Measurements from ENCODE around the gene C22orf31.

Gene C22orf31

GRCh38 chr22:29029202-29030000, 32.2 kb downstream of the C22orf31 start:
- DNase-seq (ENCODE audit: low read depth in 2 of 2): no peak

DNA sequence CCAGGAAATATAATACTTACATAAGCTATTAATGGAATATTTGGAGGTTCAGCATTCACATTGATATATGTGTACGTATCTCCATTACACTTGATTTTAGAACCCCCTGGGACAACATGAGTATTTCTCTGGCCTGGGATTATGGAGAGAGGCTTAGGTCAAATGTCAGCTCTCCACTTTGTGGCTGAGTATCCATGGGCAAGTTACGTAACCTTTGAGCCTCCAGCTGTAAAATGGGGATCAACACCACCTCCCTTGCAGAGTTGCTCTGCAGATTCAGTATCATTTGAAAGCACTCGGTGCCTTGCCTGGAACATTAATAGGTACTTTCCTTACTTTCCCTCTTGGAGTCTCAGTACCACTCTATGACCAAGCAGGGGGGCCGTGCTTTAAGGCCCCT, 33.2 kb downstream of the C22orf31 start:
- no peak for DNase-seq (ENCODE audit: low read depth in 2 of 2)

DNA sequence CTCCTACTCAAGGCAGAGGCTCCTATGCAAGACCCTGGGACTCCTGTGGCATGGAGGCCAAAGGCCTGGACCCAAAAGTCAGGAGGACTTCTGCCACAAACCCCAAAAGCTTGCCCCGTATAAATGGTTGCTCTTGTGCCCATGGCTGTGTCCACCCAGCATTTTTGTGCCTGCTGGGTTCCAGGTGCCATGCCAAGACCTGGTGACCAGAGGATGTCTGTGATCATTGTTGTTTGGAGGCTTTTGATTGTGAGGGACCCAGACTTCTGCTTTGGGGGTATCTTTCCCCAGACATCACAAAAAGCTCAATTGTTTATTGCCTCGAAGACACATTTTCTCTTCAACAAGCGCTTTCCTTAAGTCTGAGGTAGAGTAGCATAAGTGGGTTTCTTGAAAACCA, 35.1 kb downstream of the C22orf31 start:
- no peak for DNase-seq (ENCODE audit: low read depth in 2 of 2)

GRCh38 chr22:29023172-29023796, 38.3 kb downstream of the C22orf31 start:
- no peak for DNase-seq (ENCODE audit: low read depth in 2 of 2)

GRCh38 chr22:29022101-29022817, 39.4 kb downstream of the C22orf31 start:
- DNase-seq (ENCODE audit: low read depth in 2 of 2): no peak

DNA sequence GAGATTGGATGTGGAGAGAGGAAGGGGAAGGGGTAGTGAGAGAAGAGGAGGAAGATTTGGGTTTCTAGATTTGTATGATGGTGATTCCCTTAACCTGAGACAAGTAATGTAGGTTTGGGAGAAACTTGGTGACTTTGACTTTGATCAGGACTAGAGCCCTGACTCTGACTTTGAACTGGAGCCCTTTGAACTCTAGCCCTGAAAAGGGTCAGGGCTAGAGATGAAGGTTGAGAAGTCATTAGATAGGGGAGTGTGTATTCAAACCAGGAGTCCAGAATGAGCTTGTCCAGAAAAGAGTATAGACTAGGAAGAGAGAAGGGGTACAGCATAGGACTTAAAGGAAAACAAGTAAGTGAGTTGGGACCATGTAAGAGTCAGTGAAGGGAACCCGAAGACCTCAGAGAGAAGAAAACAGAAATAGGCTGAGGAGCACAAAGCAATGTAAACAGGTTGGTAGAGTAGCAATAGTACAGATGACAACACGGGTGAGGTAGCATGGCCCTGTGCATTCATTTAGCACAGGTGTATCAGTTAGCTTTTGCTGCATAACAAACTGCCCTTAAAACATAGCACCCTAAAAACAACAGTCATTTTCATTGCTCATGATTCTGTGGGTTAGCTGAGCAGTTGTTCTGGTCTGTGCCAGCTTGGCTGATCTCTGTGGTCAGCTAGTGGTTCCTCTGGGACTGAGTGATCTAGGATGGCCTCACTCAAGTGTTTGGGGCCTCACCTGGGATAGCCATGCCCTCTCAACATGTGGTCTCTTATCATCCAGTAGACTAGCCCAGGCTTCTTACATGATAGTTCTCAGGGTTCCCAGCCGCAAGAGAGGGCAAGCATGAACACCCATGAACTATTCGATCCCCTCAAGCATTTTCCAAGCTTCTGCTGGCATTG, 43.1 kb downstream of the C22orf31 start:
- no peak for DNase-seq (ENCODE audit: low read depth in 2 of 2)

DNA sequence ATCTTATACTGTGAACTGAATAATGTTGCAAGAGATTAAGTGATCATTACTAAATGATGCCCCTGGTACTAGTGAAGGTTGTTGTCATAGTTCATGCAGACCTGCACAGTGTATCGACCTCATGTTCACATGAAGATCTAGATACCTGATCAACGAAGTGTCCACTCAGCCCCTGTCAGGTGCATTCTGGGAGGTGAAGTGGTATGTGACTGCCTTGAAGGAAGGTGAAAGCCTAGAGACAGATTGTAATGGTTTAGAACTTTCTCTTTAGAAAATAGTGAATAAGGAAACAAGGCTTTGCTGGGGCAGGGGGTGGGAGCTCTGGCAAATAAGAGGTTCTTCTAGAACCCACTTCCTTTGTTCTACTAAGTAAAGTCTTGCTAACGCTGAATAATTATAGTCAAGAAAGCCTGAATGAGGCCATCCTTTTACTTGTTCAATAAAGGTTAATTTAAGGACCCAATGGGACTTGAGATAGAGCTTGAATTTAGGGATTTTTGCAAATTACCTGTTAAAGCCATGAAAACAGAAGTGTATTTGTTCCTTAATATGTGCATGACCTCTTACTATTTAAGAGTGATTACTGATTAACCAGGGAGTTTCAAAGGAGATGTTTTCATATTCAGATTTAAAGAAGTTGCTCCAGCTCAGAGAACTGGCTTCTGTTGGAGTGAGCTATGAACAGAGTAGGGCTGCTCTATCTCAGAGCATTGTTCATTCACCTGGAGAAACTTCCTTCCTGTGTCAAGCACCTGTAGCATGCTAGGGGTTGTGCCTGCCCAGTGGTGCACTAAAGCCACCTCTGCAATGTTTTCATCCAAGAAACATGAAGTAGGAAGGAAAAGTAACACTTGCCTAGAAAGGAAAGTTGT, 45.3 kb downstream of the C22orf31 start:
- no peak for DNase-seq (ENCODE audit: low read depth in 2 of 2)

DNA sequence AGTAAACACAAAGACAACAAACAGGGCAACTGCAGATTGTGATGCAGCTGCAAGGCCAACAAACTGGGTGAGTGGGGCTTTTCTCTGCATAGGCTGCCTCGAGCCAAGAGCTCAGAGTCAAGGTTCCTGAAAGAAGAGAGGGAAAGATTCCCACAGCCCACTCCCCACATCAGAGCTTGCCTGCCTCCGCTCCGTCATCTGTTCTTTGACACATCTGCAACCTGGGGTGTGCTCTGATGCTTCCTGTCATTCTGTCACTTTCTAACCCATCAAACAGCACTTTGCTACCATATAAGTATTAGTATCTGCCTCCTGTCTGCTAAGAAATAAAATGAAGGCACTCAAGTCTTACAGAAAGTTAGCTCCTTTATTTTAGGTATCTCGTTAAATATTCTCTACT, 46.9 kb downstream of the C22orf31 start:
- DNase-seq (ENCODE audit: low read depth in 2 of 2): no peak

DNA sequence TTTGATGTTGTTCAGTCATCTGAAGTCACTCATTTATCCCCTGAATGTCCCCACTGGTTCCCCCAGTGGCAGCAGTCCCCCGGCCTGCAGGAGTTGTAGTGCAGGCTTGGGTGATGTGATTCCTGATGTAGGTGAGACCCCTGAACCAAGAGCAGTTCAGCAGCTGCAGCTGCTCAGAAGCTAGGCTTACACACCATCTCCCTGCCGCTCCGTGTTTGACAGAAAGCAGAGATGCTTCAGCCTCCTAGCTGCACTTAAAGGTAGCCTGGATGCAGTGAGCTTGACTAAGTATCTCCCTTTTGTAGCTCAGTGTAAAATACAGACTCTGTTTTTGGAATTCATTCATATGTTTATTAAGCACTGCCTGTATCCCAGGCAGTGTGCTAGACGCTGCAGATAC, 47.3 kb downstream of the C22orf31 start:
- no peak for DNase-seq (ENCODE audit: low read depth in 2 of 2)

GRCh38 chr22:29012952-29013351, 48.7 kb downstream of the C22orf31 start:
- DNase-seq (ENCODE audit: low read depth in 2 of 2): no peak

DNA sequence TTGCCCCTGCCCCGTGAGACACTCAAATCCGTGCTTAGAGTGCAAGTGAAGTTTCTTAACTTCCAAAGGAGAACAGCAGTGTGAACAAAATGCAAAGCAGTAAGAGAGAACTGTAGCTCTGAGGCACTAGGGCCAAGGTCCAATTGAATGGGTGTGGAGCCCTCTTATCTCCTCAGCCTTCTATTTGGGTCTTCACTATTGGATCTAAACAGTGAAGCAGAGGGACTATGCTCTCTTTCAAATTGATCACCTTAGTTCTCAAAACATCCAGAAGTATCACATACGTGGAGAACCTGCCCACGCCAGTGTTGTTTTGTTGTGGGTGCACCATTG, 49.6 kb downstream of the C22orf31 start:
- no peak for DNase-seq (ENCODE audit: low read depth in 2 of 2)

GRCh38 chr22:29011240-29012100, 50.2 kb downstream of the C22orf31 start:
- DNase-seq (ENCODE audit: low read depth in 2 of 2): no peak

- DNase-seq (ENCODE audit: low read depth in 2 of 2): no peak
Measured at GRCh38 chr22:29009148-29009547, 52.5 kb downstream of the C22orf31 start.

Data from stimulated activated CD8-positive, alpha-beta memory T cell treated with anti-CD3 and anti-CD28 coated beads, Interleukin-7, amount 100 ng/mL, for 1 hour (primary cell).